22Rv1 (cell line): ENCODE results near the gene MTM1.

Experiments
- ZFX ChIP-seq: fragments of 450-650 bp; IDR thresholded peaks from 2 replicates; pipeline ENCODE4 v1.6.1; 2017; ENCODE audit warnings: antibody characterized with exemption, borderline replicate concordance
- TF ChIP-seq, protein P1 (sequence below): fragments of 450-650 bp; IDR thresholded peaks from 2 replicates; pipeline ENCODE4 v1.5.1; 2017; ENCODE audit warnings: mild to moderate bottlenecking

DNA sequence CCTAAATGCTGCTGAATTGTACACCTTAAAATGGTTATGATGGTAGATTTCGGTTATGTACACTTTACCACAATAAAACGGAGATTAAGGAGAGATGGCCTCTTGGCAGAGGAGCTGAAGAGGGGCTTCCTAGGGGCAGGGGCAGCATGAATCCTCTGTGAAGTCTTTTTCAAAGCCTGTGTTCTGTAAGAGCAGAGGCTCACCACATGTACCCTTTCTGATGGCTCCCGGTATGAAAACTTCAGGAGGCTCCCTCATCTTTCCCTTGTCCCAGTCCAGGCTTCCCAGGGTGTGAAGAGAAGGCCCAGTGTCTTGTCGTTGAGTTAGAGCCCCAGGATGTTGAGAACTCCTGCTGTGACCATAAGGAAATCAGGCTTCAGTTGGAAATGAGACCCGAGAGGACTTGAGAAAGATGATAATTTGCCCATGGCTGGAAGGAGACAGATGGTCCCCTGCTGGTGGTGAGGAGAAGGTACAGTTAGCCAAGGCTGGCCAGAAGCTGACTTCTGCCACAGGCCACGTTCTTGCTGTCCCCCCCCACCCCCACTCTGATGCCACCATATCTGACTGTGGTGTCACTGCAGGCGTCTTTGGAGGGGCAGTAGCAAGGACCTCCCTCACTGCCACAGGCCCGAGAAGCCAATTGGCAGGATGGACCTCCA lies 31.8 kb upstream of the MTM1 start:
- TF ChIP-seq, protein P1, sequence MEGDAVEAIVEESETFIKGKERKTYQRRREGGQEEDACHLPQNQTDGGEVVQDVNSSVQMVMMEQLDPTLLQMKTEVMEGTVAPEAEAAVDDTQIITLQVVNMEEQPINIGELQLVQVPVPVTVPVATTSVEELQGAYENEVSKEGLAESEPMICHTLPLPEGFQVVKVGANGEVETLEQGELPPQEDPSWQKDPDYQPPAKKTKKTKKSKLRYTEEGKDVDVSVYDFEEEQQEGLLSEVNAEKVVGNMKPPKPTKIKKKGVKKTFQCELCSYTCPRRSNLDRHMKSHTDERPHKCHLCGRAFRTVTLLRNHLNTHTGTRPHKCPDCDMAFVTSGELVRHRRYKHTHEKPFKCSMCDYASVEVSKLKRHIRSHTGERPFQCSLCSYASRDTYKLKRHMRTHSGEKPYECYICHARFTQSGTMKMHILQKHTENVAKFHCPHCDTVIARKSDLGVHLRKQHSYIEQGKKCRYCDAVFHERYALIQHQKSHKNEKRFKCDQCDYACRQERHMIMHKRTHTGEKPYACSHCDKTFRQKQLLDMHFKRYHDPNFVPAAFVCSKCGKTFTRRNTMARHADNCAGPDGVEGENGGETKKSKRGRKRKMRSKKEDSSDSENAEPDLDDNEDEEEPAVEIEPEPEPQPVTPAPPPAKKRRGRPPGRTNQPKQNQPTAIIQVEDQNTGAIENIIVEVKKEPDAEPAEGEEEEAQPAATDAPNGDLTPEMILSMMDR: no peak
- no peak for TF ChIP-seq ZFX
